ENCODE measurements around the gene MRM1.

DNA sequence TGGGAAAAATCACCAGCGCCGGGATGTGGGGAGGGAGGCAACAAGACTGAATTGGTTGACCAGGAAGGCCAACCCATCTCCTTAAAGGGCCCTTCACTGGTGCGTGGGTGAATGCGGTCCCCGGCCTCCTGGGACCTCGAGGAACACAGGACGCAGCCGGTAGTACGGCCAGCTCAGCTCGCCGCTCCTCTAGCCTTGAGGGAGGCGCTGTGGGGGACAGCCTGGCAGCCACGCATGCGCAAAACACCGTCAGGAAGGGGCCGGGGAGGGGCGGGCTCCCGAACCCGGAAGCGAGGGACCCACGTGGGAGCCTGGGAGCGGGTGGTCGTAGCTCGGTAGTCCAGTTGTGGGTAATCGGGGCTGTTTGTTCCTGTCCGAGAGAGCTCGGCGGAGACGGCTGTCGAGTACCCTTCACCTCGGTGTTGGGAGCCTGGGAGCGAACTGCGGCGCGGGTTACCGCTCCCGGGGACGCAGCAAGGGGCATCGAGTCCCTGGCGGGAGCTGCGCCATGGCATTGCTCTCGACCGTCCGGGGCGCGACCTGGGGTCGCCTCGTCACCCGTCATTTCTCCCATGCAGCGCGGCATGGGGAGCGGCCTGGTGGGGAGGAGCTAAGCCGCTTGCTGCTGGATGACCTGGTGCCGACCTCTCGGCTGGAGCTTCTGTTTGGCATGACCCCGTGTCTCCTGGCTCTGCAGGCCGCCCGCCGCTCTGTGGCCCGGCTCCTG lies at the start of gene MRM1:
- TF ChIP-seq CTCF (IDR thresholded peaks at IDR 0.05) (peak in 1 of 4 donors; percentile 19), POLR2A (IDR thresholded peaks at IDR 0.05) (peak; percentile 68)
